Stomach (tissue), 4 donors: ENCODE results near the gene IKZF1.

Experiments used
- CTCF ChIP-seq, 7 experiments: fragments of 450-650 bp in 4 of 7; fragments of 200-600 bp in 3 of 7; sonication (generic) in 3 of 7; IDR thresholded peaks; one replicate each; pipeline ENCODE4 v1.5.1; 2016 to 2019; ENCODE audit warnings: antibody characterized with exemption in 7 of 7, control low read depth in 2 of 7, mild to moderate bottlenecking in 1 of 7
- EP300 ChIP-seq: sonication (generic); formaldehyde crosslinking; IDR thresholded peaks from one replicate; pipeline ENCODE4 v1.6.1; 2017; ENCODE audit warnings: antibody characterized with exemption

- TF ChIP-seq EP300 (no peak), CTCF (IDR thresholded peaks at IDR 0.05) (no peak)
Observed at GRCh38 chr7:50310956-50311355, 6.4 kb downstream of the IKZF1 start.
